HG02870 (cell line): ENCODE measurements around the gene SH2D4B.

ENCODE experiments used
- ATAC-seq: cut with Tn5 transposase; IDR thresholded peaks from one replicate; pipeline ENCODE4 v1.9.1; 2021; ENCODE audit warnings: mild to moderate bottlenecking, moderate library complexity; ENCODE audit not compliant: unreplicated experiment

The SH2D4B gene

GRCh38 chr10:80674809-80675208, 137.1 kb downstream of the SH2D4B start:
- no peak for ATAC-seq

GRCh38 chr10:80681142-80681541, 143.4 kb downstream of the SH2D4B start:
- ATAC-seq = no peak

- ATAC-seq = peak; percentile 42
Measured at GRCh38 chr10:80684259-80684658, 146.6 kb downstream of the SH2D4B start.

GRCh38 chr10:80685355-80685754, 147.7 kb downstream of the SH2D4B start:
- no peak for ATAC-seq

GRCh38 chr10:80686734-80687475, 149.2 kb downstream of the SH2D4B start:
- ATAC-seq = peak; percentile 39

GRCh38 chr10:80687476-80687789, 149.7 kb downstream of the SH2D4B start:
- ATAC-seq = no peak

GRCh38 chr10:80690434-80690833, 152.7 kb downstream of the SH2D4B start:
- ATAC-seq = no peak

GRCh38 chr10:80691441-80691840, 153.7 kb downstream of the SH2D4B start:
- ATAC-seq = no peak

GRCh38 chr10:80693565-80693964, 155.9 kb downstream of the SH2D4B start:
- no peak for ATAC-seq

- ATAC-seq = no peak
Measured at GRCh38 chr10:80694930-80695329, 157.2 kb downstream of the SH2D4B start.
